Peyer's patch (tissue), 4 donors: Measurements from ENCODE around the gene TRPM8. TPM values are rescaled to one million over a fixed set of nuclear protein-coding genes. Genes with fewer than 3 reads are reported as not detected.
A peak's percentile ranks its signal among the peaks of the same experiment; 100 is the strongest.

Experiments used
- DNase-seq, 3 donors: peaks; one replicate each; pipeline ENCODE4 v3.0.0-alpha.2; 2017 to 2019
- H3K27ac ChIP-seq, 4 donors: fragments of 200-600 bp; sonication (generic); one replicate each; pipeline ENCODE4 v1.5.1; 2016 to 2019
- H3K27me3 ChIP-seq, 2 donors: fragments of 200-600 bp; sonication (generic); one replicate each; pipeline ENCODE4 v1.5.1; 2019
- H3K36me3 ChIP-seq, 3 donors: fragments of 200-600 bp; sonication (generic); one replicate each; pipeline ENCODE4 v1.5.1; 2016 to 2019
- H3K4me1 ChIP-seq, 4 donors: fragments of 200-600 bp; sonication (generic); one replicate each; pipeline ENCODE4 v1.5.1; 2016 to 2019
- H3K4me3 ChIP-seq, 4 donors: fragments of 200-600 bp; sonication (generic); 1 replicate in 3 of 4; 2 replicates in 1 of 4; pipeline ENCODE4 v1.5.1; 2016 to 2019; ENCODE audit warnings: mild to moderate bottlenecking in 1 of 4
- H3K9me3 ChIP-seq, 4 donors: fragments of 200-600 bp; sonication (generic); one replicate each; pipeline ENCODE4 v1.5.1; 2016 to 2019; ENCODE audit warnings: mild to moderate bottlenecking in 1 of 4
- CTCF ChIP-seq, 6 experiments: fragments of 450-650 bp in 4 of 6; fragments of 200-600 bp in 2 of 6; sonication (generic) in 1 of 6; IDR thresholded peaks; one replicate each; pipeline ENCODE4 v1.5.1; 2017 to 2019; ENCODE audit warnings: antibody characterized with exemption in 6 of 6, mild to moderate bottlenecking in 3 of 6, moderate library complexity in 1 of 6
- POLR2A ChIP-seq, 2 donors: fragments of 450-650 bp; IDR thresholded peaks; one replicate each; pipeline ENCODE4 v1.5.1; 2017; ENCODE audit warnings: antibody characterized with exemption in 2 of 2, mild to moderate bottlenecking in 2 of 2, moderate library complexity in 2 of 2
- total RNA-seq, 4 donors: library from RNA; depleted of rRNA; stranded (reverse); fragments of >200 nt; gene quantifications; one replicate each; pipeline ENCODE4 v1.1.0, GENCODE V29; 2016

The TRPM8 gene
- total RNA-seq, 4 donors from 2014 or later: not detected

GRCh38 chr2:233982421-233983121 lies 65.4 kb downstream of the TRPM8 start:
- no peak overlapping the region for H3K4me3 ChIP-seq
- no peak for DNase-seq

GRCh38 chr2:233983445-233983844 lies 66.3 kb downstream of the TRPM8 start:
- H3K4me1 ChIP-seq: no peaks in the 10 kb centered on the region
- TF ChIP-seq POLR2A (IDR thresholded peaks at IDR 0.05) (no peak), CTCF (IDR thresholded peaks at IDR 0.05) (no peak)
- H3K27me3 ChIP-seq: no peaks in the 10 kb centered on the region
- H3K9me3 ChIP-seq: no peaks in the 10 kb centered on the region
- H3K36me3 ChIP-seq: no peaks in the 10 kb centered on the region
- DNase-seq: no peak
- H3K27ac ChIP-seq: no peak overlapping the region
- H3K4me3 ChIP-seq: no peak overlapping the region

More at GRCh38 chr2:233982421-233983121, 65.4 kb downstream of the TRPM8 start:
- Histone ChIP-seq H3K27ac (no peak overlapping the region), H3K9me3 (no peaks in the 10 kb centered on the region), H3K4me1 (no peaks in the 10 kb centered on the region), H3K27me3 (no peaks in the 10 kb centered on the region), H3K36me3 (no peaks in the 10 kb centered on the region)
- no peak for TF ChIP-seq POLR2A (IDR thresholded peaks at IDR 0.05)
- no peak for TF ChIP-seq CTCF (IDR thresholded peaks at IDR 0.05)

GRCh38 chr2:233988581-233988980 lies 71.4 kb downstream of the TRPM8 start:
- Histone ChIP-seq H3K4me3 (no peak overlapping the region), H3K36me3 (no peaks in the 10 kb centered on the region), H3K4me1 (no peaks in the 10 kb centered on the region), H3K27ac (no peak overlapping the region), H3K27me3 (no peaks in the 10 kb centered on the region), H3K9me3 (no peaks in the 10 kb centered on the region)
- no peak for DNase-seq
- TF ChIP-seq POLR2A (IDR thresholded peaks at IDR 0.05): no peak
- TF ChIP-seq CTCF (IDR thresholded peaks at IDR 0.05): no peak

GRCh38 chr2:233989221-233989858 lies 72.2 kb downstream of the TRPM8 start:
- no peak for DNase-seq
- H3K36me3 ChIP-seq: no peaks in the 10 kb centered on the region
- no peaks in the 10 kb centered on the region for H3K4me1 ChIP-seq
- no peaks in the 10 kb centered on the region for H3K27me3 ChIP-seq
- H3K27ac ChIP-seq: no peak overlapping the region
- no peaks in the 10 kb centered on the region for H3K9me3 ChIP-seq
- no peak overlapping the region for H3K4me3 ChIP-seq
- TF ChIP-seq CTCF (IDR thresholded peaks at IDR 0.05) (no peak), POLR2A (IDR thresholded peaks at IDR 0.05) (no peak)

- no peaks in the 10 kb centered on the region for H3K36me3 ChIP-seq
- no peak overlapping the region for H3K4me3 ChIP-seq
- no peaks in the 10 kb centered on the region for H3K27me3 ChIP-seq
- DNase-seq: peak in 2 of 3 donors; percentile 82 to 94
- H3K9me3 ChIP-seq: no peaks in the 10 kb centered on the region
- no peaks in the 10 kb centered on the region for H3K4me1 ChIP-seq
- H3K27ac ChIP-seq: peak overlapping the region in 3 of 4 donors; percentile 30 to 62 (median 53)
- no peak for TF ChIP-seq POLR2A (IDR thresholded peaks at IDR 0.05)
Measured at GRCh38 chr2:233990261-233990798, 73.2 kb downstream of the TRPM8 start.

- H3K4me1 ChIP-seq: no peaks in the 10 kb centered on the region
- H3K9me3 ChIP-seq: no peaks in the 10 kb centered on the region
- peak overlapping the region in 2 of 4 donors; percentile 53 to 61 for H3K27ac ChIP-seq
- H3K36me3 ChIP-seq: no peaks in the 10 kb centered on the region
- no peak for DNase-seq
- no peak overlapping the region for H3K4me3 ChIP-seq
- no peaks in the 10 kb centered on the region for H3K27me3 ChIP-seq
- TF ChIP-seq POLR2A (IDR thresholded peaks at IDR 0.05) (no peak), CTCF (IDR thresholded peaks at IDR 0.05) (no peak)
Measured at GRCh38 chr2:233991196-233991595, 74.0 kb downstream of the TRPM8 start.
